ENCODE data around the gene PPP1R18. TPM values are rescaled to one million over a fixed set of nuclear protein-coding genes. Genes with fewer than 3 reads are reported as not detected.

The PPP1R18 gene
- total and polyA plus RNA-seq, 8 donors = 9.0 to 40.3 (median 19.2) TPM

DNA sequence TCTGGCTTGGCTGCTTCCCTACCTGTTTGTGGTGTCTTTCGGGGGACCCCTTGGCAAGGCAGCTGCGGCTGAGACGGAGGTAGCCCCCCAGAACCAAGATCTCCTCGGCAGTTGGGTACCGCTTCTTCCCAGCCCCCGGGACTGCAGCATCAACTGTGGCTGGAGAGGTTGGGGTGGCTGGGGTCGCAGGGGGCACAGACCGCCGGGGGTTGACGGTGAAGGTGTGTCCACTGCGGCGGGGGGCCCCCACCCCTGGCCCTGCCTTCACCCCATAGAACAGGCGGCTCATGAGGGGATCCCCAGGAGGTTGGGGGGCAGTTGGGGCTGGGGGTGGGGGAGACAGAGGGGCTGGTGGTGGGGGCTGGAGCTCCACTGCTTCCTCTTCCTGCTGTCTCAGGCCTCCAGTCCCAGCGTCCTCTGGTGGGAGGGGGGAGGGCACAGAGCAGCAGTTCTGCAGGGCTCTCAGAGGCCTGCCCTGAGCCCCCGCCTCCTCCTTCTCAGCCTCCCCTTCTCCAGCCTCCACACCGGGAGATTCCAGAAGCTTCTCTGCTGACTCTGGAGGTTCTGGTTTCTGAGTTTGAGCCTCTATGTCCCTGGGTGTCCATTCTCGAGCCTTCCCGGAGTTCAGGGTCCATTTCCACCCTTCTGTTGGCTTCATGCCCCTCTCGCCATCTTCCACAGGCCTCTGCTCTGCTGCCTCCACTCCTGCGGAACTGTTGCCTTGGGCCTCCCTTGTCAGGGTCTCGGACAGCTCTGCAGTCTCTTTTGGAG, 1.9 kb downstream of the PPP1R18 start:
- DNase-seq = peak; percentile 38 to 66
- 32 to 63% (median 51%) methylated on average over 13 to 21 of the region's 21 CpGs for WGBS, 5 donors
- Histone ChIP-seq H3K4me1 (peaks cover 34 to 84% (median 60%) of the 10 kb centered on the region in 4 donors), H3K27me3 (no peaks in the 10 kb centered on the region), H3K27ac (peak overlapping the region; percentile 49 to 99 (median 97)), H3K36me3 (peaks cover 0 to 9% (median 5%) of the 10 kb centered on the region in 4 donors), H3K4me3 (peak overlapping the region; percentile 69 to 88 (median 82)), H3K9me3 (no peaks in the 10 kb centered on the region)
- TF ChIP-seq POLR2A (IDR thresholded peaks at IDR 0.05) = no peak
- no peak for TF ChIP-seq EP300 (IDR thresholded peaks at IDR 0.05)
- no peak for TF ChIP-seq POLR2AphosphoS5 (IDR thresholded peaks at IDR 0.05)
- TF ChIP-seq CTCF (IDR thresholded peaks at IDR 0.05) = no peak
- intact Hi-C loops (cut with DNase I; ENCODE audit: low total_unique reads) = no loop called here

- peaks cover 33 to 84% (median 60%) of the 10 kb centered on the region in 4 donors for H3K4me1 ChIP-seq
- peak overlapping the region; percentile 69 to 88 (median 82) for H3K4me3 ChIP-seq
- no peak for DNase-seq
- no peaks in the 10 kb centered on the region for H3K27me3 ChIP-seq
- 31 to 55% (median 50%) methylated on average over 2 of the region's 2 CpGs for WGBS, 5 donors
- intact Hi-C loops (cut with DNase I; ENCODE audit: low total_unique reads) = no loop called here
- peaks cover 0 to 11% (median 6%) of the 10 kb centered on the region in 4 donors for H3K36me3 ChIP-seq
- peak overlapping the region; percentile 49 to 99 (median 97) for H3K27ac ChIP-seq
- no peaks in the 10 kb centered on the region for H3K9me3 ChIP-seq
- TF ChIP-seq CTCF (IDR thresholded peaks at IDR 0.05) (no peak), EP300 (IDR thresholded peaks at IDR 0.05) (no peak), POLR2AphosphoS5 (IDR thresholded peaks at IDR 0.05) (no peak), POLR2A (IDR thresholded peaks at IDR 0.05) (no peak)
Measured at GRCh38 chr6:30683980-30684338, 2.5 kb downstream of the PPP1R18 start.

GRCh38 chr6:30683183-30683979, 3.1 kb downstream of the PPP1R18 start:
- intact Hi-C loops (cut with DNase I; ENCODE audit: low total_unique reads) = no loop called here
- H3K4me1 ChIP-seq = peaks cover 29 to 84% (median 57%) of the 10 kb centered on the region in 4 donors
- peak in 1 of 2 donors; percentile 28 for DNase-seq

More at GRCh38 chr6:30683183-30683979, 3.1 kb downstream of the PPP1R18 start:
- Histone ChIP-seq H3K27me3 (no peaks in the 10 kb centered on the region), H3K9me3 (no peaks in the 10 kb centered on the region), H3K36me3 (peaks cover 0 to 17% (median 11%) of the 10 kb centered on the region in 4 donors), H3K27ac (peak overlapping the region; percentile 65 to 99 (median 97)), H3K4me3 (peak overlapping the region; percentile 69 to 88 (median 82))
- 23 to 63% (median 33%) methylated on average over 7 of the region's 7 CpGs for WGBS, 5 donors
- TF ChIP-seq POLR2AphosphoS5 (IDR thresholded peaks at IDR 0.05) = no peak
- TF ChIP-seq POLR2A (IDR thresholded peaks at IDR 0.05) = no peak
- TF ChIP-seq EP300 (IDR thresholded peaks at IDR 0.05) = no peak
- no peak for TF ChIP-seq CTCF (IDR thresholded peaks at IDR 0.05)

All from stomach (tissue), 9 donors.